RCC 7860 (cell line): ENCODE results near the gene ANAPC16.
"Not testable (repeated sequence)": the region's sequence is repeated elsewhere in the genome, so short reads cannot be mapped to it uniquely, and the experiment has no call there.

ENCODE experiments used
- DNase-seq: peaks from one replicate; pipeline ENCODE4 v3.0.0-alpha.2; 2015; ENCODE audit warnings: low spot score
- FAIRE-seq: peaks from 2 replicates; lab custom pipeline; 2012; peaks lifted over from hg19 to GRCh38; lab: Jason Lieb, UNC

The ANAPC16 gene

DNA sequence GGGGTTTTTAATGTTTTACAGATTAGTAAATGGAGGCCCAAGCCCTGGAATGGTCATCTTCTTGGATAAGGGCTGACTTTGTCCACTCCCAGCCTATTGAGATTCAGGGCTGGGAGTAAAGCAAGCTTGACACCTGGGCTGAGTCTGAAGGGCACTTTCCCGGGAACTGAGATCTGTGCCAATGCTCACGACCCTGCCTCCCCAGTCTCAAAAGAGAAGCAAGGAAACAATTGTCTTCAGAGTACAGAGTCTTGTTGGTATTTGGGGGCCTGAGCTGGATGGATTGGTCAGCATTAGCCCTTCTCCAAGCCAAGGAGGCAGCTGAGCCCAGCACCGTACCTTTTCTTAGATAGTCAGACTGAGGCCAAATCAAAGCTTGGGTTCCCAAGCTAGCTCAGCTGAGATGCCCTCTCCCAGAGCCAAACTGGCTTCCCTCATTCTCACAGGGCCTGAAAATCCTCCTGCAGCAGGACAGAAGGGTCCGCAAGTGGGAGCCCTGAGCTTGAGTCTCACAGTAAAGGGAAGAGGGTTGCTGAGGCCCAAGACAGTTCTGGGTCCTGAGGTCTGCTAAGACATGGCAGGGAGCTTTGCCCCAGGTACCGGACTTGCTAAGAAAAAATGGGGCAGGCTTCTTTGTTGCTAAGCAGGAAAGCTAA is 61.7 kb downstream of the ANAPC16 start:
- DNase-seq (no peak), FAIRE-seq (no peak)

DNA sequence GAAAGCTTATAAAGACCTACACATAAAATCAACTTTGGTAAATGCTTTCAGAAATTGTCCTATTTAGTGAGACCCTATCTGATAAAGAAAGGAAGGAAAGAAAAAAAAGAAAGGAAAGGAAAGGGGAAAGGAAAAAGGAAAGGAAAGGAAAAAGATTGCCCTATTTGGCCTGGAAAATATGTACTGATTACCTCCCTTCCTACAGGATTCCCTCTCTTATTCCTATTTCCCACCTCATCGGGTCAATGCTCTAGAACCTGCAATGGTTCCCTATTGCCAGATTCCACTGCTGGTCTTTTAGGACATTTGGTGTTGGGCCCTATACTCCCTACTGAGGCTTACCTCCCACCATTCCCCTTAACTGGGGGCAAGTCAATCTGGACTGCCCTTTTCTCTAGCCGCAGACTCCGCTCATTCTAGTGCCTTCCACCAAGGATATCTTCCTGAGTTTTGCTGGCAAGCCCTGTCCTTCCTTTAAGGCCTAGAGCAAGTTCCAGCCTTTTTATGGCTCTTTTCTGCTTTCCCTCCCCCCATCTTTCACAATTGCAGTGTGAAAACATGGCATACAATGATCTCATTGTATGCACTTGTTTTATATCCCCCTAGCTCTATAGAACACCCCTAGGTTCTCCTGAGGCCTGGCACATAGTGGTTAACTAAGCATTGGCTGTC is 62.3 kb downstream of the ANAPC16 start:
- DNase-seq (no peak), FAIRE-seq (no peak)

DNA sequence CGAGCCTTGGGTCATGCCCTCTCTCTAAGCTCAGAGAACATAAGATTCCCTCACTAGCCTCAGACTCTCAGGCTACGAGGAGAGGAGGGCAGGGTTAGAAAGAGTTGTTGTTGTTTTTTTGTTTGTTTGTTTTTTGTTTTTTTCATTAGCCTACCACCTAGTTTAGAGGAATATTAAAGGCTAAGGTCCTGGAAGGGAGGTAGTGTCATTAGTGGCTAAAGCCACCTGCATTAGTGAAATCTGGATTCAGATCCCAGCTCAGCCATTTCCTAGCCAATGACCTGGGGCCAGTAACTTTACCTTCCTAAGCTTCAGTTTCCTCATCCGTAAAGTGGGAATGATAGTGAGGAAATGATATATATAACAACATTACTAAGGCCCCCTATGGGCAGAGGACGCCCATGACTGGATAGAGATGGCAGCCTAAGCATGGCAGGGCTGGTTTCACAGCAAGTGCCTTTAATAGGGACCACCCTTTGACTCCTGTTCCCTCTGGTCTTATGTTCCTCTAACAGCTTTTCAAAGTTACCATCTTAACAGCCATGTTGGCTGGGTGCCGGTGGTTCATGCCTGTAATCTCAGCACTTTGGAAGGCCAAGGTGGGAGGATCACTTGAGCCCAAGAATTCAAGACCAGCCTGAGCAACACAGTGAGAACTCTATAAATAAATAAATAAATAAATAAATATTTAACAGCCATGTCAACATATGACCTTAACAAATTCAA is 63.0 kb downstream of the ANAPC16 start:
- FAIRE-seq: no peak
- DNase-seq: no peak

DNA sequence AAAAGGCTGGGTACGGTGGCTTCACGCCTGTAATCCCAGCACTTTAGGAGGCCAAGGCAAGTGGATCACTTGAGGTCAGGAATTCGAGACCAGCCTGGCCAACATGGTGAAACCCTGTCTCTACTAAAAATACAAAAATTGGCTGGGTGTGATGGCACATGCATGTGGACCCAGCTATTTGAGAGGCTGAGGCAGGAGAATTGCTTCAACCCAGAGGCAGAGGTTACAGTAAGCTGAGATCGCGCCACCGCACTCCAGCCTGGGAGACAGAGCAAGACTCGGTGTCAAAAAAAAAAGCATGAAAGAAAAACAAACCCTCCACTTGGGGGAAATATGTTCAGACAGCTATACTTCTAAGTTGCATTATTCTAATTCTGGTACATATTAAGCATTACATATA is 63.8 kb downstream of the ANAPC16 start:
- DNase-seq, FAIRE-seq: not testable (repeated sequence)

DNA sequence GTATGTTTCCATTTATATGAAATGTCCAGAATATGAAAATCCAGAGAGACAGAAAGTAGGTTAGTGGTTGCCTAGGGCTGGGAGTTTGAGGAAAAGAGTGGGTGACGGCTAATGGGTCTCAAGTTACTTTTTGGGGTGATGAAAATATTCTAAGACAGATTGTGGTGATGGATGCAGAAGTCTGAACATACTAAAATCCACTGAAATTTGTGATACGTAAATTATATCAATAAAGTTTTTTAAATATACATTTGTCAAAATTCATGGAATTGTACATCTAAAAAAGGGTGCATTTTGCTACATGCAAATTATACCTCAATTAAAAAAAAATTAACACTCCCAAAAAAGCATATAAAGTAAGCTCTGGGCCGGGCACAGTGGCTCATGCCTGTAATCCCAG is 67.3 kb downstream of the ANAPC16 start:
- FAIRE-seq: no peak
- DNase-seq: no peak
